Fibroblast of pulmonary artery (primary cell): Measurements from ENCODE around the gene SPTLC2.

Experiments
- DNase-seq: peaks from one replicate; pipeline ENCODE4 v3.0.0-alpha.2; 2010; ENCODE audit warnings: low read depth
- H3K4me3 ChIP-seq: replicated peaks from 2 replicates; pipeline ENCODE4 v1.5.1; 2011; ENCODE audit warnings: low read depth, mild to moderate bottlenecking, control low read depth, low read length, moderate library complexity
- TF ChIP-seq, protein P1 (sequence below): IDR thresholded peaks from 2 replicates; pipeline ENCODE4 v1.5.1; 2011; ENCODE audit warnings: mild to moderate bottlenecking, control low read depth, low read length, inconsistent platforms; ENCODE audit errors: missing control alignments

SPTLC2 gene

GRCh38 chr14:77622366-77622961 is 6.0 kb upstream of the SPTLC2 start:
- TF ChIP-seq, protein P1, sequence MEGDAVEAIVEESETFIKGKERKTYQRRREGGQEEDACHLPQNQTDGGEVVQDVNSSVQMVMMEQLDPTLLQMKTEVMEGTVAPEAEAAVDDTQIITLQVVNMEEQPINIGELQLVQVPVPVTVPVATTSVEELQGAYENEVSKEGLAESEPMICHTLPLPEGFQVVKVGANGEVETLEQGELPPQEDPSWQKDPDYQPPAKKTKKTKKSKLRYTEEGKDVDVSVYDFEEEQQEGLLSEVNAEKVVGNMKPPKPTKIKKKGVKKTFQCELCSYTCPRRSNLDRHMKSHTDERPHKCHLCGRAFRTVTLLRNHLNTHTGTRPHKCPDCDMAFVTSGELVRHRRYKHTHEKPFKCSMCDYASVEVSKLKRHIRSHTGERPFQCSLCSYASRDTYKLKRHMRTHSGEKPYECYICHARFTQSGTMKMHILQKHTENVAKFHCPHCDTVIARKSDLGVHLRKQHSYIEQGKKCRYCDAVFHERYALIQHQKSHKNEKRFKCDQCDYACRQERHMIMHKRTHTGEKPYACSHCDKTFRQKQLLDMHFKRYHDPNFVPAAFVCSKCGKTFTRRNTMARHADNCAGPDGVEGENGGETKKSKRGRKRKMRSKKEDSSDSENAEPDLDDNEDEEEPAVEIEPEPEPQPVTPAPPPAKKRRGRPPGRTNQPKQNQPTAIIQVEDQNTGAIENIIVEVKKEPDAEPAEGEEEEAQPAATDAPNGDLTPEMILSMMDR = no peak
- DNase-seq = no peak
- H3K4me3 ChIP-seq = no peak overlapping the region

GRCh38 chr14:77620222-77620870 is 3.9 kb upstream of the SPTLC2 start:
- DNase-seq = no peak
- H3K4me3 ChIP-seq = no peak overlapping the region
- TF ChIP-seq, protein P1 = no peak

DNA sequence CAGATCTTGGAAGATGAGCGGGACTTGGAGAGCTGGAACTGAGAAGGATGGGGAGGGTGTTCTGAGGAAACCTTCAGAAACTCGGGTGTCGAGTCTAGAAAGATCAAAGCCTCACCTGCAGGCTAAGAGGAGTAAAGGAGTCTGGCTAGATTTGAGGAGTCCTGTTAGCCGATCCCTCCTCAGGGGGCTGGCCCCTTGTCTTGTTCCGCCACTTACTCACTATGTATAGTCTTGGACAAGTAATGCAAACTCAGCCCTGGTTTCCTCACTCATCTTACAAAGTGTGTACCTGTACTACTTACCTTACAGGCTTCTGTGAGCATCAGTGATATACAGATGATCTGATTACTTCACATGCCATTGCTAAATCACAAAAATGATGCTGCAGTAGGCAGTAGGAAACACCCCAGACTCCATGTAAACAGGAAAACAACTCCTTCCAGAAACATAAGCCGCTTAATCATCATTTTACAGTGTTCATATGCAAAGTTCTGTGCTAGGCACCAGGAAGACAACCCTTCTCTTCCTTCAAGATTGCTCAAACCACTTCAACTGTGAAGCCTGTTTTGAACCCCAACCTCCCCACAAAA is 2.0 kb upstream of the SPTLC2 start:
- no peak for DNase-seq
- TF ChIP-seq, protein P1 = no peak
- no peak overlapping the region for H3K4me3 ChIP-seq

DNA sequence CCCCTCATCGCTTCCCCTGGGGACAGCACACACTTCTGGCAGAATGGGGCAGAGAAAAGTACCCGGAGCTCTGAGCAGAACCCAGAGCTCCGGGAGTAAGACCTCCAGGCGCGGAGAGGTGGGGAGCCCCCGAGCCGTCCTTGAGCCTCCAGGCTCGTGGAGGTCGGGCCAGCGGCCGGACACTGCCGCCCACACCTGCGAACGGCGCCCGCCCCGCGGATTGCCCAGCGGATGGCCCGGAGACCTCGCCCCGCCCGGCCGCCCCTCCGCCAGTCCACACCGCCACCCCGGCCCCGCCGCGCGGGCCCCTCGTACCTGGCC is 344 bp downstream of the SPTLC2 start:
- peak overlapping the region; percentile 78 for H3K4me3 ChIP-seq
- DNase-seq = no peak
- TF ChIP-seq, protein P1 = no peak

- DNase-seq = no peak
- TF ChIP-seq, protein P1 = no peak
- H3K4me3 ChIP-seq = peak overlapping the region; percentile 78
Measured at GRCh38 chr14:77615361-77616132, 890 bp downstream of the SPTLC2 start.

GRCh38 chr14:77613201-77613600 is 3.2 kb downstream of the SPTLC2 start:
- H3K4me3 ChIP-seq = no peak overlapping the region
- peak; percentile 34 for DNase-seq
- TF ChIP-seq, protein P1 = no peak
